ENCODE data around the gene SMIM32. TPM values are rescaled to one million over a fixed set of nuclear protein-coding genes. Genes with fewer than 3 reads are reported as not detected.

SMIM32 gene
- total and polyA plus RNA-seq, 2 of the 13 experiments (the other 11 are each of a cell fraction or from before 2014, with no cell fraction given): 0.15 to 0.20 TPM

DNA sequence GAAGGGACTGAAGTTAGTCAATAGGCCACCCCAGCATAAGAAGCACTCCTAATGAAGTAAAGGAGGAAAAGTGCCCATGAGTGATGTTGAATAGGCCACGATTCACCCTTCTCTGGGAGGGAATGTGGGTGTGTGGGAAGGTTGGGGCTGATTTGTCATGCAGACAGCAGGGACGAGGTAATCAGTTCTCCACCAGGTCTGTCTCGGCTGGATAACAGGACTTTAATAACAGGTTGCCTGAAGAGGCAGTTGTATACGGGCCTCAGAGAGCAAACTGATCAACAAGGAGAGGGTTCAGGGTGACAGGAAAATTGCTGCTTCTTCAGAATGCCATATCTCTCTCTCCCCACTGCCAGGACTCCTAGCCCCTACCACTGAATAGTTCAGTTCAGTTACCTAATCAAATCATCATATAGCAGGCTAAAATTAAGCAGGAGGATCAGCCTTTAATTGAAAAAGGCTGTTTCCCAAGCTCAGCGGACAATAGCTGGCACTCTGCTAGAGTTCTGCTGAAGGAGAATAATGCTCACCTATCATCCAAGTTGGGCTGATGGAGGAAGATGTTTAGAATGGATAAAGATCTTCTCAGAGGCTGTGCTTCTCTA lies 43.6 kb upstream of the SMIM32 start:
- BruUV-seq (replicated peaks): no TSS peak
- Histone ChIP-seq H3K79me2 (ENCODE audit: insufficient read depth, low read length) (no peaks in the 10 kb centered on the region), H3K27ac (ENCODE audit: extremely low read length, insufficient read depth, low read length) (no peak overlapping the region), H3K4me3 (replicated peaks in 1 of 3; ENCODE audit: insufficient read depth in 1 of 3, low read depth in 2 of 3, low read length in 3 of 3) (no peak overlapping the region), H3K4me1 (ENCODE audit: insufficient read depth, low read length) (no peaks in the 10 kb centered on the region), H3K36me3 (replicated peaks in 1 of 2; ENCODE audit: control insufficient read depth in 1 of 2, insufficient read depth in 2 of 2, low read length in 2 of 2) (no peaks in the 10 kb centered on the region), H3K9me3 (ENCODE audit: low read length) (no peaks in the 10 kb centered on the region), H4K20me1 (ENCODE audit: insufficient read depth, low read length) (no peaks in the 10 kb centered on the region), H3K9ac (ENCODE audit: insufficient read depth, low read depth, low read length) (no peak overlapping the region), H2AFZ (ENCODE audit: low read length) (no peak overlapping the region), H3K27me3 (ENCODE audit: control insufficient read depth in 1 of 2, insufficient read depth in 2 of 2, low read length in 2 of 2) (no peaks in the 10 kb centered on the region), H3K4me2 (ENCODE audit: low read depth, low read length) (no peak overlapping the region)
- intact Hi-C loops (cut with micrococcal nuclease; ENCODE audit: unreplicated experiment): no loop called here
- TF ChIP-seq, protein P1, sequence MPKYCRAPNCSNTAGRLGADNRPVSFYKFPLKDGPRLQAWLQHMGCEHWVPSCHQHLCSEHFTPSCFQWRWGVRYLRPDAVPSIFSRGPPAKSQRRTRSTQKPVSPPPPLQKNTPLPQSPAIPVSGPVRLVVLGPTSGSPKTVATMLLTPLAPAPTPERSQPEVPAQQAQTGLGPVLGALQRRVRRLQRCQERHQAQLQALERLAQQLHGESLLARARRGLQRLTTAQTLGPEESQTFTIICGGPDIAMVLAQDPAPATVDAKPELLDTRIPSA (CRISPR knock-in tag; IDR thresholded peaks at IDR 0.05; ENCODE audit: borderline replicate concordance): no peak
- TF ChIP-seq SP2 (CRISPR knock-in tag; IDR thresholded peaks at IDR 0.05): no peak
- TF ChIP-seq TCF7 (IDR thresholded peaks at IDR 0.05; ENCODE audit: low read depth): no peak
- no peak for TF ChIP-seq NAIF1 (CRISPR knock-in tag; IDR thresholded peaks at IDR 0.05; ENCODE audit: borderline replicate concordance)
- TF ChIP-seq, protein P2, sequence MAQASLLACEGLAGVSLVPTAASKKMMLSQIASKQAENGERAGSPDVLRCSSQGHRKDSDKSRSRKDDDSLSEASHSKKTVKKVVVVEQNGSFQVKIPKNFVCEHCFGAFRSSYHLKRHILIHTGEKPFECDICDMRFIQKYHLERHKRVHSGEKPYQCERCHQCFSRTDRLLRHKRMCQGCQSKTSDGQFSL (CRISPR knock-in tag; IDR thresholded peaks at IDR 0.05): no peak
- no peak for TF ChIP-seq NFKBIZ (CRISPR knock-in tag; IDR thresholded peaks at IDR 0.05)
- no peak for TF ChIP-seq KDM5B (CRISPR knock-in tag; IDR thresholded peaks at IDR 0.05; ENCODE audit: borderline replicate concordance)
- TF ChIP-seq STAT5B (CRISPR knock-in tag; IDR thresholded peaks at IDR 0.05): no peak
- TF ChIP-seq, protein P3, sequence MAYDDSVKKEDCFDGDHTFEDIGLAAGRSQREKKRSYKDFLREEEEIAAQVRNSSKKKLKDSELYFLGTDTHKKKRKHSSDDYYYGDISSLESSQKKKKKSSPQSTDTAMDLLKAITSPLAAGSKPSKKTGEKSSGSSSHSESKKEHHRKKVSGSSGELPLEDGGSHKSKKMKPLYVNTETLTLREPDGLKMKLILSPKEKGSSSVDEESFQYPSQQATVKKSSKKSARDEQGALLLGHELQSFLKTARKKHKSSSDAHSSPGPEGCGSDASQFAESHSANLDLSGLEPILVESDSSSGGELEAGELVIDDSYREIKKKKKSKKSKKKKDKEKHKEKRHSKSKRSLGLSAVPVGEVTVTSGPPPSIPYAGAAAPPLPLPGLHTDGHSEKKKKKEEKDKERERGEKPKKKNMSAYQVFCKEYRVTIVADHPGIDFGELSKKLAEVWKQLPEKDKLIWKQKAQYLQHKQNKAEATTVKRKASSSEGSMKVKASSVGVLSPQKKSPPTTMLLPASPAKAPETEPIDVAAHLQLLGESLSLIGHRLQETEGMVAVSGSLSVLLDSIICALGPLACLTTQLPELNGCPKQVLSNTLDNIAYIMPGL (CRISPR knock-in tag; IDR thresholded peaks at IDR 0.05; ENCODE audit: borderline replicate concordance in 1 of 2, low read depth in 1 of 2): no peak
- no peak for ATAC-seq
- ChIA-PET POLR2A (no interaction called here), CTCF (ENCODE audit: low intra/inter-chr PET ratio, low total read pairs) (no interaction called here)
- DNase-seq (ENCODE audit: low spot score): no peak
- no peak for FAIRE-seq
- WGBS (ENCODE audit: low lambda C conversion rate): 0% methylated on average over 3 of the region's 5 CpGs
- in situ Hi-C loops (cut with HindIII; ENCODE audit: extremely low pct_ligation_motif_present, low pct_unique_long_range_greater_than_20kb): no loop called here
